GM23248 (cell line): ENCODE data around the gene AGBL5.

Experiments used
- EZH2 ChIP-seq: fragments of 200-600 bp; sonication (generic); IDR thresholded peaks from 2 replicates; pipeline ENCODE4 v1.6.1; 2018; ENCODE audit warnings: antibody characterized with exemption, mild to moderate bottlenecking; ENCODE audit not compliant: insufficient read depth, poor library complexity, severe bottlenecking
- EZH2phosphoT487 ChIP-seq: fragments of 200-600 bp; sonication (generic); IDR thresholded peaks from 2 replicates; pipeline ENCODE4 v1.6.1; 2018; ENCODE audit warnings: antibody characterized with exemption, moderate library complexity, mild to moderate bottlenecking, low read depth; ENCODE audit not compliant: insufficient read depth

DNA sequence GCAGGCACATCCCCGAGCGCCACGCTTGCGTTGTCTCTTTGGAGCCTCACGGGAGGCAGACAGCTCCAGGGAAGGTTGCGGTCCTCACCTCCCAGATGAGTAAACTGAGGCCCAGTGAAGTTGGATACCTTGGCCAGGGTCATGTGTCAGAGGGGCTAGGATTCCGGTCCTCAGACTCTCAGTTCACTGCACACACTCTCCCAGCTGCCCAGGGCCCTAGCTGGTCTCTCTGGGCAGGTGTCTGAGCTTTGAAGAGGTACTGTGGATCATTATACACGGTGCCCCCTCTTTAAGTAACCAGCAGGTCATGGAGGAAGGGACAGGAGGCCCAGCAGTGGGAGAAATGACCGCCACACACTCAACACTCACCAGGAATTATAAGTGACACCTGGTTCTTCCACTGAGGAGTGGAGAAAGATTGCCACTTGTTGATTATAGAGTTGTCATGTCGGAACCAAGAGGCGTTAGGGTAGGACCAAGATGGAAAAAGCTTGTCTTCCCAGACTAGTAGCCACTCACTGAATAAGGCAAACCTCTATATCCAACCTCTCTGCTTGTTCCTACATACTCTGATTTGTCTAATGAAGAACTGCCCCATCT is 18.1 kb upstream of the AGBL5 start:
- TF ChIP-seq EZH2phosphoT487 (no peak), EZH2 (no peak)
